H4 (cell line): Measurements from ENCODE around the gene ADAP1. TPM values are rescaled to one million over a fixed set of nuclear protein-coding genes. Genes with fewer than 3 reads are reported as not detected.

ENCODE experiments used
- DNase-seq: peaks from one replicate; pipeline ENCODE4 v3.0.0-alpha.2; 2015; ENCODE audit warnings: low spot score
- total RNA-seq: library from RNA; depleted of rRNA; stranded (reverse); fragments of >200 nt; shearing (Covaris generic); gene quantifications from 2 replicates; pipeline ENCODE4 v1.2.3, GENCODE V29; 2014

The ADAP1 gene
- total RNA-seq, 1 experiment from 2014 or later: 1.4 TPM

- DNase-seq: no peak
These were observed 32.0 kb downstream of the ADAP1 start for GRCh38 chr7:922334-923107.

GRCh38 chr7:921581-922333 lies 32.7 kb downstream of the ADAP1 start:
- DNase-seq: no peak

- no peak for DNase-seq
These were observed 33.4 kb downstream of the ADAP1 start for GRCh38 chr7:921071-921461.

GRCh38 chr7:920351-921070 lies 34.0 kb downstream of the ADAP1 start:
- no peak for DNase-seq

GRCh38 chr7:919924-920341 lies 34.5 kb downstream of the ADAP1 start:
- no peak for DNase-seq

GRCh38 chr7:919114-919442 lies 35.4 kb downstream of the ADAP1 start:
- no peak for DNase-seq

- no peak for DNase-seq
These were observed 35.9 kb downstream of the ADAP1 start for GRCh38 chr7:918441-919113.

GRCh38 chr7:918118-918425 lies 36.4 kb downstream of the ADAP1 start:
- no peak for DNase-seq

- no peak for DNase-seq
These were observed 37.0 kb downstream of the ADAP1 start for GRCh38 chr7:917255-918117.

GRCh38 chr7:916291-916941 lies 38.1 kb downstream of the ADAP1 start:
- no peak for DNase-seq

- DNase-seq: no peak
These were observed 38.9 kb downstream of the ADAP1 start for GRCh38 chr7:915291-916218.

GRCh38 chr7:914521-915194 lies 39.8 kb downstream of the ADAP1 start:
- DNase-seq: no peak

GRCh38 chr7:913736-914520 lies 40.6 kb downstream of the ADAP1 start:
- DNase-seq: peak; percentile 76

- no peak for DNase-seq
These were observed 42.5 kb downstream of the ADAP1 start for GRCh38 chr7:911791-912480.

GRCh38 chr7:910931-911431 lies 43.5 kb downstream of the ADAP1 start:
- DNase-seq: no peak

- DNase-seq: no peak
These were observed 44.0 kb downstream of the ADAP1 start for GRCh38 chr7:910441-910861.
